ENCODE results near the gene KRTAP3-1.
"Not testable (repeated sequence)": the region's sequence is repeated elsewhere in the genome, so short reads cannot be mapped to it uniquely, and the experiment has no call there.

Gene KRTAP3-1

GRCh38 chr17:41013606-41014005 lies 4.7 kb upstream of the KRTAP3-1 start:
- DNase-seq: no peak

- DNase-seq: no peak
Measured at GRCh38 chr17:41013181-41013580, 4.3 kb upstream of the KRTAP3-1 start.

- DNase-seq: no peak
Measured at GRCh38 chr17:41012326-41013120, 3.6 kb upstream of the KRTAP3-1 start.

GRCh38 chr17:41010441-41010840 lies 1.5 kb upstream of the KRTAP3-1 start:
- no peak for DNase-seq

GRCh38 chr17:41009936-41010335 lies 1.0 kb upstream of the KRTAP3-1 start:
- no peak for DNase-seq

- no peak for DNase-seq
Measured at GRCh38 chr17:41009301-41009760, 403 bp upstream of the KRTAP3-1 start.

- no peak for DNase-seq
Measured at GRCh38 chr17:41004397-41004796, 4.5 kb downstream of the KRTAP3-1 start.

- no peak for DNase-seq
Measured at GRCh38 chr17:41003926-41004325, 5.0 kb downstream of the KRTAP3-1 start.

- DNase-seq: no peak
Measured at GRCh38 chr17:41002814-41003213, 6.1 kb downstream of the KRTAP3-1 start.

- no peak for DNase-seq
Measured at GRCh38 chr17:41001795-41002194, 7.1 kb downstream of the KRTAP3-1 start.

GRCh38 chr17:40999563-40999962 lies 9.4 kb downstream of the KRTAP3-1 start, which contains the start of gene KRTAP3-2:
TSS of gene KRTAP3-2 (minus strand) at chr17:40999906. CDS start at chr17:40999853, 53 bp downstream.
- DNase-seq: not testable (repeated sequence)

GRCh38 chr17:40997361-40997760 lies 11.6 kb downstream of the KRTAP3-1 start:
- DNase-seq: no peak

GRCh38 chr17:40996829-40997228 lies 12.1 kb downstream of the KRTAP3-1 start:
- DNase-seq: no peak

GRCh38 chr17:40995116-40995515 lies 13.8 kb downstream of the KRTAP3-1 start:
- no peak for DNase-seq

- no peak for DNase-seq
Measured at GRCh38 chr17:40993839-40994238, 15.1 kb downstream of the KRTAP3-1 start, which contains the start of gene KRTAP3-3. TSS of gene KRTAP3-3 (minus strand) at chr17:40994164. CDS start at chr17:40994097, 67 bp downstream.

GRCh38 chr17:40993084-40993483 lies 15.8 kb downstream of the KRTAP3-1 start:
- no peak for DNase-seq

GRCh38 chr17:40992666-40993065 lies 16.3 kb downstream of the KRTAP3-1 start:
- DNase-seq: no peak

- DNase-seq: no peak
Measured at GRCh38 chr17:40986920-40987319, 22.0 kb downstream of the KRTAP3-1 start.

GRCh38 chr17:40984226-40984625 lies 24.7 kb downstream of the KRTAP3-1 start, which contains the start of gene KRT40:
TSS of gene KRT40 (minus strand) at chr17:40984326. CDS start at chr17:40984273, 53 bp downstream.
- no peak for DNase-seq

GRCh38 chr17:40981115-40981514 lies 27.8 kb downstream of the KRTAP3-1 start:
- no peak for DNase-seq

- DNase-seq: no peak
Measured at GRCh38 chr17:40980596-40980995, 28.3 kb downstream of the KRTAP3-1 start.

GRCh38 chr17:40980117-40980516 lies 28.8 kb downstream of the KRTAP3-1 start:
- no peak for DNase-seq

- DNase-seq: no peak
Measured at GRCh38 chr17:40978575-40979151, 30.3 kb downstream of the KRTAP3-1 start.

GRCh38 chr17:40975516-40975915 lies 33.4 kb downstream of the KRTAP3-1 start:
- DNase-seq: no peak
